Tibial artery (tissue), 4 donors: ENCODE data around the gene MMRN1.

ENCODE experiments used
- DNase-seq, 2 donors: peaks; one replicate each; pipeline ENCODE4 v3.0.0-alpha.2; 2019
- H3K27ac ChIP-seq, 2 donors: fragments of 200-600 bp; sonication (generic) in 1 of 2; 1 replicate in 1 of 2; 2 replicates in 1 of 2; pipeline ENCODE4 v1.5.1; 2018 to 2019; ENCODE audit warnings: mild to moderate bottlenecking in 1 of 2
- H3K27me3 ChIP-seq, 2 donors: fragments of 200-600 bp; sonication (generic) in 1 of 2; one replicate each; pipeline versions ENCODE4 v1.5.1 to v1.6.0; 2016 to 2019
- H3K36me3 ChIP-seq, 3 donors: fragments of 200-600 bp; sonication (generic) in 2 of 3; one replicate each; pipeline ENCODE4 v1.5.1; 2016 to 2019; ENCODE audit warnings: mild to moderate bottlenecking in 2 of 3
- H3K4me1 ChIP-seq, 4 donors: fragments of 200-600 bp; sonication (generic) in 2 of 4; 1 replicate in 3 of 4; 2 replicates in 1 of 4; pipeline ENCODE4 v1.5.1; 2016 to 2019
- H3K4me3 ChIP-seq, 2 donors: fragments of 200-600 bp; sonication (generic) in 1 of 2; 1 replicate in 1 of 2; 2 replicates in 1 of 2; pipeline ENCODE4 v1.5.1; 2018 to 2019; ENCODE audit warnings: mild to moderate bottlenecking in 2 of 2
- H3K9me3 ChIP-seq, 3 donors: fragments of 200-600 bp; sonication (generic) in 1 of 3; one replicate each; pipeline ENCODE4 v1.5.1; 2016 to 2019
- intact Hi-C: fragments of 100-400 bp; cut with DNase I; formaldehyde crosslinking; loops from one replicate; pipeline ENCODE4 v1.15.0; 2023; ENCODE audit warnings: low total_unique reads
- TF ChIP-seq, protein P1 (sequence below), 2 experiments: fragments of 200-600 bp in 1 of 2; fragments of 450-650 bp in 1 of 2; IDR thresholded peaks; one replicate each; pipeline ENCODE4 v1.5.1; 2017 to 2019; ENCODE audit warnings: antibody characterized with exemption in 2 of 2, mild to moderate bottlenecking in 1 of 2, moderate library complexity in 1 of 2

MMRN1 gene

DNA sequence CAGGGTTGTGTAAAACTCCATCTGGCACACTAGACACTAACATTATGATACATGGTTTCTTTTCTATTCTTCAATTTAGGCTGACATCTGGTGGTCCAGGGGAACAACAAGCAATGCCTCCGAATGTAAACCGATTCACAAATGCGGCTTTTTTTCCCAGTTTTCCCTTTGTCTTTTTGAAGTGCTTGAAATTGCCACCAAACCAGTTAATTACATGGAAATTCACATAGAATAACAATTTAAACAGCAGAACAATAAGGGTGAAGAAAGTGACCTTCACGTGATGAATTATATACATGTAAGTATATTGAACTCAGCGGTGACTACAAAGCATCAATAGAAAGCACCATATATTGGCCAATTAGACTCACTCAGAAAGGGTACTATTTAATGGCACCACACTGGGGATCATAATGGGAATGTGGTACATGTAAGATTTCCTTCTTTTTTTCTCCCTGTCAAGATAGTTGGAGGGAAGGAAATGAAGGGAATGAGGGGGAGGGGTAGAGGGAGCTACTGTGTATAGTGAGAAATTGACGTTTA lies 103.9 kb downstream of the MMRN1 start:
- Histone ChIP-seq H3K27me3 (no peaks in the 10 kb centered on the region), H3K27ac (no peak overlapping the region)
- intact Hi-C loops, result no loop called here

DNA sequence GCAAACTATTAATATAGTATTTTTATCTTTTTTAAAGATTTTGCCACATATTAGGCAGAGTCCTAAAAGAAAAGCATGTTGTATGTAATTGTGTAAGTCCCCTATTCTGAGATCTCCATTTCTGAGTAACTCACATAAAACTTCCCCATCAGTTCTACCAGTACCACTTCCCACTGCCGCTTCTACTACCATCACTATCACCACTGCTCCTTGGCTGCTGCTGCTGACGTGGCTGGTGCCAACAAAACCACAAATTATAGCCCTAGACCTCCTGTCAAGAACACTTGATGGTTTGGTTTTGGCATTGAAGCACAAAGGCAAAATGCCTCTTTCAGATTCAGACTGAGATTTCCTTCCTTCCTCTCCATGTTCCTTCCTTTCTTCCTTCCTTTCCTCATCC lies 106.4 kb downstream of the MMRN1 start:
- Histone ChIP-seq H3K27me3 (no peaks in the 10 kb centered on the region), H3K36me3 (no peaks in the 10 kb centered on the region), H3K4me3 (no peak overlapping the region), H3K9me3 (no peaks in the 10 kb centered on the region), H3K27ac (no peak overlapping the region), H3K4me1 (no peaks in the 10 kb centered on the region)
- intact Hi-C loops, result no loop called here
- TF ChIP-seq, protein P1, sequence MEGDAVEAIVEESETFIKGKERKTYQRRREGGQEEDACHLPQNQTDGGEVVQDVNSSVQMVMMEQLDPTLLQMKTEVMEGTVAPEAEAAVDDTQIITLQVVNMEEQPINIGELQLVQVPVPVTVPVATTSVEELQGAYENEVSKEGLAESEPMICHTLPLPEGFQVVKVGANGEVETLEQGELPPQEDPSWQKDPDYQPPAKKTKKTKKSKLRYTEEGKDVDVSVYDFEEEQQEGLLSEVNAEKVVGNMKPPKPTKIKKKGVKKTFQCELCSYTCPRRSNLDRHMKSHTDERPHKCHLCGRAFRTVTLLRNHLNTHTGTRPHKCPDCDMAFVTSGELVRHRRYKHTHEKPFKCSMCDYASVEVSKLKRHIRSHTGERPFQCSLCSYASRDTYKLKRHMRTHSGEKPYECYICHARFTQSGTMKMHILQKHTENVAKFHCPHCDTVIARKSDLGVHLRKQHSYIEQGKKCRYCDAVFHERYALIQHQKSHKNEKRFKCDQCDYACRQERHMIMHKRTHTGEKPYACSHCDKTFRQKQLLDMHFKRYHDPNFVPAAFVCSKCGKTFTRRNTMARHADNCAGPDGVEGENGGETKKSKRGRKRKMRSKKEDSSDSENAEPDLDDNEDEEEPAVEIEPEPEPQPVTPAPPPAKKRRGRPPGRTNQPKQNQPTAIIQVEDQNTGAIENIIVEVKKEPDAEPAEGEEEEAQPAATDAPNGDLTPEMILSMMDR (IDR thresholded peaks at IDR 0.05), result no peak
- DNase-seq, result no peak

More for the DNA sequence above, 103.9 kb downstream of the MMRN1 start:
- Histone ChIP-seq H3K4me3 (no peak overlapping the region), H3K36me3 (no peaks in the 10 kb centered on the region), H3K4me1 (no peaks in the 10 kb centered on the region), H3K9me3 (no peaks in the 10 kb centered on the region)
- TF ChIP-seq, protein P1 (IDR thresholded peaks at IDR 0.05), result no peak
- DNase-seq, result no peak

DNA sequence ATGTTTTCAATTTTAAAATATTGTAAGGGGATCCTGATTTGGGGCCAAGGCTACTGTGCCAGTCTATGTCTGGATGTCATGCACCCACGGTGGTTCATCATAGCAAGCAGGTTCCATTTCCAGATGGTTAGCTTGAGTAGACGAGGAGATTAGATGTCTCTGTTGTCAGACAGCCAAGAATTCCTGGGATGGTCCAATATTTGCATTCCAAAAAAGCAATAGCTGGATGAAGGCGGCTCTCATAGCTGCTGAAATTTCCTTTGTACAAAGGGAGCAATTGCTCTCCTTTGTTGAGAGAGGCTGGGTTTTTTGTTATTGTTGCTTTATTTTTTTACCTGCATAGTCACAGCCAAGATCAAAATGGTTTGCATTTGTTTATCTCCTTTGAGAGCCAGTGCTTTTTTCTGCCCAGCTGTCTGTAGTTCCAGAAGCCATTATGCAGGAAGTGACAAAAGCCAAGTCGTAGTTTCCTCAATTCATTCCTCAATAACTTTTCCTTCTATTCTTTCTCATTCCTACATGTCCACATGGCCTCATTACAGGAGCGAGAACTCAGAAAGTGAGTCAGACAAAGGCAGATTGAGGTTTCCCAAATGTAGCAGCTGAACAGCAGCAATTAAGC lies 107.9 kb downstream of the MMRN1 start:
- H3K36me3 ChIP-seq, result no peaks in the 10 kb centered on the region
- TF ChIP-seq, protein P1 (IDR thresholded peaks at IDR 0.05), result no peak
- no peak for DNase-seq
- no peaks in the 10 kb centered on the region for H3K27me3 ChIP-seq
- H3K4me1 ChIP-seq, result no peaks in the 10 kb centered on the region
- intact Hi-C loops, result no loop called here
- H3K9me3 ChIP-seq, result no peaks in the 10 kb centered on the region
- H3K4me3 ChIP-seq, result no peak overlapping the region
- no peak overlapping the region for H3K27ac ChIP-seq
